GM12873 (cell line): ENCODE measurements around the gene DCTD.

Experiments used
- TF ChIP-seq, protein P1 (sequence below): IDR thresholded peaks from 2 replicates; pipeline ENCODE4 v1.5.1; 2012; ENCODE audit warnings: low read depth, mild to moderate bottlenecking, moderate library complexity, low read length, control low read depth; ENCODE audit not compliant: insufficient read depth; ENCODE audit errors: missing control alignments

The DCTD gene

GRCh38 chr4:182925855-182926254 lies 8.7 kb upstream of the DCTD start:
- TF ChIP-seq, protein P1, sequence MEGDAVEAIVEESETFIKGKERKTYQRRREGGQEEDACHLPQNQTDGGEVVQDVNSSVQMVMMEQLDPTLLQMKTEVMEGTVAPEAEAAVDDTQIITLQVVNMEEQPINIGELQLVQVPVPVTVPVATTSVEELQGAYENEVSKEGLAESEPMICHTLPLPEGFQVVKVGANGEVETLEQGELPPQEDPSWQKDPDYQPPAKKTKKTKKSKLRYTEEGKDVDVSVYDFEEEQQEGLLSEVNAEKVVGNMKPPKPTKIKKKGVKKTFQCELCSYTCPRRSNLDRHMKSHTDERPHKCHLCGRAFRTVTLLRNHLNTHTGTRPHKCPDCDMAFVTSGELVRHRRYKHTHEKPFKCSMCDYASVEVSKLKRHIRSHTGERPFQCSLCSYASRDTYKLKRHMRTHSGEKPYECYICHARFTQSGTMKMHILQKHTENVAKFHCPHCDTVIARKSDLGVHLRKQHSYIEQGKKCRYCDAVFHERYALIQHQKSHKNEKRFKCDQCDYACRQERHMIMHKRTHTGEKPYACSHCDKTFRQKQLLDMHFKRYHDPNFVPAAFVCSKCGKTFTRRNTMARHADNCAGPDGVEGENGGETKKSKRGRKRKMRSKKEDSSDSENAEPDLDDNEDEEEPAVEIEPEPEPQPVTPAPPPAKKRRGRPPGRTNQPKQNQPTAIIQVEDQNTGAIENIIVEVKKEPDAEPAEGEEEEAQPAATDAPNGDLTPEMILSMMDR: no peak

- TF ChIP-seq, protein P1: peak; percentile 66
Observed at GRCh38 chr4:182925298-182925757, 8.1 kb upstream of the DCTD start.

DNA sequence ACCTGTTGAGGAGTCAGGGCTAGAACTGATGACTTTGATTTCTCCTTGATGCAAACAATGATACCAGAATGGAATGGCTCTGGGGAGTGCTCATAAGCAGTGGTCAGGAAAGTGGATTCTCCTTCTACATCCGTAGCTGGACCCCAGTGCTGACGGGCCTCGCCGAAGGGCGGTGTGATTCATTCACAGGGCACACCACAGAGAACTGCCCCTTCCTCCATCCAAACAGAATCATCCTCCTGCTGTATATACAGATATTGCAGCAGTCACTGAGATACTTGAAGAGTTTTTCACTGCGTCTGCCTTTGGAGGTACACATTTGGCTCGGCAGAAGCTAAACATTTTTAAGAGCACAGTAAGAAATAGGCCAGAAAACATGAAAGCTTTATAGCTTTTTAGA lies 7.3 kb upstream of the DCTD start:
- TF ChIP-seq, protein P1: no peak

GRCh38 chr4:182923796-182924340 lies 6.7 kb upstream of the DCTD start:
- TF ChIP-seq, protein P1: no peak

DNA sequence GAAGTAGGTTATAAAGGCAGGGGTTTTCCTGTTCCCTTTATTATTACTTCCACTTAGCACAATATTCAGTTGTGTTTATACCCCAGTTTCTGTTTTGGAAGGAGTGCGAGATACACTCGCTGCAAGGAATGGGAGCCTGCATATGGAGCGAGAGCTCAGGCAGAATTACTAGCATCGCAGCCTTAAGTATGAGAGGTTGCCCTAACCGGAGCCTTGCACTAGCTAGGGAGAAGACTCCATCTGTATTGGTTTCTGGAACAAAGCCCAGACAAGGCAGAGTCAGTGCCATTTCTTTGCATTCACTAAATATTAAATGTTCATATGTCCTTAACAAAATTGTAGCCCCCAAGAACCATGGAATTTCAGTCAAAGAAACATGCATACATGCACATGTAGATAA lies 6.2 kb upstream of the DCTD start:
- TF ChIP-seq, protein P1: no peak

DNA sequence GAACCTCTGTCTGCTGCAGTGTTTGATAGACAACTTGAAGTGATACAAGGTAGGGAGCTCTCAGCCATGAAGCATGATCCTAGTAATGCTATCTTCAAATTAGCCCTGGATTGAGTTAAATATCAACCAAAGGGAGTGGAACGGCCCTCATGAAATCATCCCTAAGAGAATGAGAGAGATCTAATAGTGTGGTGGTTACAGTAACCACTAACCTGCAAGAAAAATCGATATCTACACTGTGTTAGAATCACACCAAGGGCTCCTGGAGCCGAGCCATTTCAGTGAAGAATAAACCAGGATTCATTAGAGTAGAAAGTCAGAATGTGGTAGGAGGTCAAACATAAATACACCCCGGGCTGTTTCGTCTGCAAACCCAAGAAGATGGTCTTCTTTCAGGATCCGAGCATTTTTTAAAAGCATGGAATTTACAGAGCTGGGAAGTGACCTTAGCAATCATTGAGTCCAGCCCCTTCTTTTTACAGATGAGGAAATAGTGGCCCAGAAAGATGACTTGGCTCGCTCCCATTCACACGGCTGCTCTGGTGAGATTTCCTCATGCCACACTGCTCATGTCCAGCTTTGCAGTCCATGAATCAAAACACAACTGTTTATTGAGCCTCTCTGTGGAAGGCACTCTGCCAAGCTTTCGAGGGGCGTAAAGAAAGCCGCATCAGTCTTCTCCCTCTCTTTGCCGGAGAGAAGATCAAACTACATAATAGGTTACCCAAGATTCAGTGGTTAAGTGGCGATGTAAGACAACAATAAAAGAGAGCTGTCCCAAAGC lies 5.5 kb upstream of the DCTD start:
- TF ChIP-seq, protein P1: no peak

GRCh38 chr4:182921608-182922007 lies 4.4 kb upstream of the DCTD start:
- TF ChIP-seq, protein P1: no peak
